Measurements from ENCODE around the gene RBM47. TPM values are rescaled to one million over a fixed set of nuclear protein-coding genes. Genes with fewer than 3 reads are reported as not detected.

RBM47 gene
- total and polyA plus RNA-seq, 9 of the 15 experiments (the other 6 are each of a cell fraction or from before 2014, with no cell fraction given) = 1.4 to 6.4 (median 3.3) TPM

DNA sequence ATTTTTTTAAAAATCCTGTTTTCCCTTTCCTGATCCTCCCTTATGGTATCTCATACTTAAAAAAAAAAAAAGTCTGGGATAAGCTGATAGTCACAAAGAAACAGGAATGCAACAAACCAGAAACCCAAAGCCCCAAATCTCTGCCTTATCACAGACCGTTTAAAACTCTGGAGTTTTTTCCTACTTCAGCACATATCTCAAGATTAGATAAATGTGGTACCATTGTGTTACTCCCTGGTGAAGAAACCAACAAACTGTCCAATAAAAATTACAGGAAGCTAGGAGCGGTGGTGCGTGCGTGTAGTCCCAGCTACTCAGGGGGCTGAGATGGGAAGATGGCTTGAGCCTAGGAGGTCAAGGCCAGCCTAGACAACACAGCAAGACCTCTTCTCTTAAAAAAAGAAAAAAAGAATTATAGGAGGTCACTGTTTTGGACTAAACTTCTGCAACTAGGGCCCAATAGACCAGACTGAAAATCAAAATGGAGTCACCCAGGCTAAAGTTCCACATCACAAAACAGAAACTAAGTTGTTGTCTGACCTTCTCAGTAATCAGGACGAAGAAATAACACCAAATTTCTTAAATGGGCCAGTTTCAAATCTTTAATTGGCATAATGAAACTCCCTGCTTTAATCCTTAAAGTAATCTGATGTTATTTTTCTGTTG is 51.9 kb downstream of the RBM47 start:
- Histone ChIP-seq H3K9ac (ENCODE audit: insufficient read depth in 1 of 2, low read depth in 2 of 2, low read length in 2 of 2) (no peak overlapping the region), H4K20me1 (replicated peaks; ENCODE audit: control insufficient read depth, insufficient read depth, low read length) (no peaks in the 10 kb centered on the region), H3K4me3 (no peak overlapping the region), H3K4me1 (replicated peaks in 1 of 2; ENCODE audit: control insufficient read depth in 2 of 2, insufficient read depth in 2 of 2, low read length in 2 of 2) (peaks cover 8 to 14% of the 10 kb centered on the region in 2 experiments; a peak in 3 of 5 replicates), H3K79me2 (ENCODE audit: control insufficient read depth, insufficient read depth, low read length) (no peaks in the 10 kb centered on the region), H3K36me3 (ENCODE audit: control insufficient read depth, insufficient read depth, low read length) (no peaks in the 10 kb centered on the region), H3K9me3 (replicated peaks; ENCODE audit: control insufficient read depth, insufficient read depth, low read depth, low read length) (no peaks in the 10 kb centered on the region), H3K27ac (ENCODE audit: extremely low read depth, low read depth, low read length) (no peak overlapping the region), H2AFZ (ENCODE audit: low read depth, low read length) (no peak overlapping the region), H3K9me1 (ENCODE audit: control insufficient read depth, insufficient read depth, low read length) (no peaks in the 10 kb centered on the region), H3K4me2 (ENCODE audit: insufficient read depth, low read length) (no peak overlapping the region), H3K27me3 (ENCODE audit: control insufficient read depth in 2 of 2, insufficient read depth in 2 of 2, low read length in 2 of 2) (peaks cover 8 to 24% of the 10 kb centered on the region in 2 experiments; a peak in 4 of 5 replicates)
- in situ Hi-C loops (cut with MboI) = no loop called here
- FAIRE-seq (no peak), DNase-seq (ENCODE audit: extremely low read depth in 1 of 4, low spot score in 3 of 4) (no peak), ATAC-seq (no peak)
- ChIA-PET CTCF (ENCODE audit: low intra/inter-chr PET ratio) (no interaction called here), POLR2A (interaction anchor here (1.0 kb wide), 1 partner anchor 9 kb away, joined by 5 read pairs; no protein-coding TSS in a partner anchor)
- intact Hi-C loops (cut with micrococcal nuclease) = no loop called here
- whole genome bisulfite sequencing (ENCODE audit: insufficient coverage, low coverage, missing lambda C conversion rate) = 21% methylated on average over 5 of the region's 5 CpGs
- BruUV-seq (replicated peaks) = no TSS peak
- 0 out of 2 replicates have a peak, but pooled peaks have one; percentile 60 for TF ChIP-seq ZNF589 (CRISPR knock-in tag; IDR thresholded peaks at IDR 0.05; ENCODE audit: low read depth)
- peak; percentile 76; the same call in 1 of the 2 replicates for TF ChIP-seq ZNF395 (CRISPR knock-in tag; IDR thresholded peaks at IDR 0.05)
- TF ChIP-seq, protein P1, sequence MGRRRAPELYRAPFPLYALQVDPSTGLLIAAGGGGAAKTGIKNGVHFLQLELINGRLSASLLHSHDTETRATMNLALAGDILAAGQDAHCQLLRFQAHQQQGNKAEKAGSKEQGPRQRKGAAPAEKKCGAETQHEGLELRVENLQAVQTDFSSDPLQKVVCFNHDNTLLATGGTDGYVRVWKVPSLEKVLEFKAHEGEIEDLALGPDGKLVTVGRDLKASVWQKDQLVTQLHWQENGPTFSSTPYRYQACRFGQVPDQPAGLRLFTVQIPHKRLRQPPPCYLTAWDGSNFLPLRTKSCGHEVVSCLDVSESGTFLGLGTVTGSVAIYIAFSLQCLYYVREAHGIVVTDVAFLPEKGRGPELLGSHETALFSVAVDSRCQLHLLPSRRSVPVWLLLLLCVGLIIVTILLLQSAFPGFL (CRISPR knock-in tag; IDR thresholded peaks at IDR 0.05) = no peak
- peak; percentile 70; the same call in 1 of the 2 replicates for TF ChIP-seq DDX20 (tag; IDR thresholded peaks at IDR 0.05; ENCODE audit: low read depth)
- TF ChIP-seq PBX2 (CRISPR knock-in tag; IDR thresholded peaks at IDR 0.05; ENCODE audit: low read depth) = no peak
- 0 out of 2 replicates have a peak, but pooled peaks have one; percentile 16 for TF ChIP-seq PBX2 (tag; conservative IDR thresholded peaks at IDR 0.05; ENCODE audit: low read depth)
- peak; percentile 81 for TF ChIP-seq PTTG1 (tag; IDR thresholded peaks at IDR 0.05; ENCODE audit: low read depth)
- TF ChIP-seq ZNF253 (CRISPR knock-in tag; conservative IDR thresholded peaks at IDR 0.05) = no peak
- TF ChIP-seq, protein P2, sequence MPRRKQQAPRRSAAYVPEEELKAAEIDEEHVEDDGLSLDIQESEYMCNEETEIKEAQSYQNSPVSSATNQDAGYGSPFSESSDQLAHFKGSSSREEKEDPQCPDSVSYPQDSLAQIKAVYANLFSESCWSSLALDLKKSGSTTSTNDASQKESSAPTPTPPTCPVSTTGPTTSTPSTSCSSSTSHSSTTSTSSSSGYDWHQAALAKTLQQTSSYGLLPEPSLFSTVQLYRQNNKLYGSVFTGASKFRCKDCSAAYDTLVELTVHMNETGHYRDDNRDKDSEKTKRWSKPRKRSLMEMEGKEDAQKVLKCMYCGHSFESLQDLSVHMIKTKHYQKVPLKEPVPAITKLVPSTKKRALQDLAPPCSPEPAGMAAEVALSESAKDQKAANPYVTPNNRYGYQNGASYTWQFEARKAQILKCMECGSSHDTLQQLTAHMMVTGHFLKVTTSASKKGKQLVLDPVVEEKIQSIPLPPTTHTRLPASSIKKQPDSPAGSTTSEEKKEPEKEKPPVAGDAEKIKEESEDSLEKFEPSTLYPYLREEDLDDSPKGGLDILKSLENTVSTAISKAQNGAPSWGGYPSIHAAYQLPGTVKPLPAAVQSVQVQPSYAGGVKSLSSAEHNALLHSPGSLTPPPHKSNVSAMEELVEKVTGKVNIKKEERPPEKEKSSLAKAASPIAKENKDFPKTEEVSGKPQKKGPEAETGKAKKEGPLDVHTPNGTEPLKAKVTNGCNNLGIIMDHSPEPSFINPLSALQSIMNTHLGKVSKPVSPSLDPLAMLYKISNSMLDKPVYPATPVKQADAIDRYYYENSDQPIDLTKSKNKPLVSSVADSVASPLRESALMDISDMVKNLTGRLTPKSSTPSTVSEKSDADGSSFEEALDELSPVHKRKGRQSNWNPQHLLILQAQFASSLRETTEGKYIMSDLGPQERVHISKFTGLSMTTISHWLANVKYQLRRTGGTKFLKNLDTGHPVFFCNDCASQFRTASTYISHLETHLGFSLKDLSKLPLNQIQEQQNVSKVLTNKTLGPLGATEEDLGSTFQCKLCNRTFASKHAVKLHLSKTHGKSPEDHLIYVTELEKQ (CRISPR knock-in tag; IDR thresholded peaks at IDR 0.05) = peak; percentile 4; the same call in 1 of the 2 replicates
- TF ChIP-seq BACH1 (tag; IDR thresholded peaks at IDR 0.05) = 0 out of 2 replicates have a peak, but pooled peaks have one; percentile 44
- no peak for TF ChIP-seq ZNF561 (CRISPR knock-in tag; conservative IDR thresholded peaks at IDR 0.05)
- TF ChIP-seq KAT7 (CRISPR knock-in tag; IDR thresholded peaks at IDR 0.05; ENCODE audit: borderline replicate concordance) = no peak
